C4-2B (cell line): ENCODE measurements around the gene ACTL8.

Experiments used
- H3K27ac ChIP-seq: fragments of 450-650 bp; 2 replicates; pipeline ENCODE4 v1.5.1; 2017
- CTCF ChIP-seq: fragments of 450-650 bp; conservative IDR thresholded peaks from 2 replicates; pipeline ENCODE4 v1.5.1; 2017; ENCODE audit warnings: mild to moderate bottlenecking
- ZFX ChIP-seq: fragments of 450-650 bp; IDR thresholded peaks from 2 replicates; pipeline ENCODE4 v1.6.1; 2017

The ACTL8 gene

GRCh38 chr1:17759114-17759513 is 4.0 kb downstream of the ACTL8 start:
- TF ChIP-seq CTCF (no peak; the same call in 1 of the 2 replicates), ZFX (no peak)
- no peak overlapping the region for H3K27ac ChIP-seq

GRCh38 chr1:17762313-17762712 is 7.2 kb downstream of the ACTL8 start:
- no peak overlapping the region for H3K27ac ChIP-seq
- TF ChIP-seq ZFX (no peak), CTCF (no peak)

- H3K27ac ChIP-seq: no peak overlapping the region
- TF ChIP-seq ZFX (no peak), CTCF (no peak)
Measured at GRCh38 chr1:17763417-17763816, 8.3 kb downstream of the ACTL8 start.

- no peak overlapping the region for H3K27ac ChIP-seq
- TF ChIP-seq ZFX (no peak), CTCF (no peak)
Measured at GRCh38 chr1:17763995-17764394, 8.9 kb downstream of the ACTL8 start.

- H3K27ac ChIP-seq: no peak overlapping the region
- TF ChIP-seq ZFX (no peak), CTCF (no peak)
Measured at GRCh38 chr1:17764591-17764990, 9.5 kb downstream of the ACTL8 start.

GRCh38 chr1:17765444-17766411 is 10.6 kb downstream of the ACTL8 start:
- TF ChIP-seq CTCF (no peak), ZFX (no peak)
- H3K27ac ChIP-seq: no peak overlapping the region

- TF ChIP-seq CTCF (no peak), ZFX (no peak)
- H3K27ac ChIP-seq: no peak overlapping the region
Measured at GRCh38 chr1:17768651-17769241, 13.6 kb downstream of the ACTL8 start.
